ENCODE data around the gene MITD1. TPM values are rescaled to one million over a fixed set of nuclear protein-coding genes. Genes with fewer than 3 reads are reported as not detected.
"Not testable (repeated sequence)": the region's sequence is repeated elsewhere in the genome, so short reads cannot be mapped to it uniquely, and the experiment has no call there.

MITD1 gene
- total RNA-seq, 1 experiment from 2014 or later = 55.6 TPM

- not testable (repeated sequence) for H3K27me3 ChIP-seq (ENCODE audit: low read length); H3K9me3 ChIP-seq (ENCODE audit: low read length); H3K27ac ChIP-seq (ENCODE audit: low read length); H3K9me2 ChIP-seq (replicated peaks; ENCODE audit: insufficient read depth, low read length); H3K4me1 ChIP-seq (ENCODE audit: low read length); DNase-seq; H4K20me1 ChIP-seq (ENCODE audit: insufficient read depth, low read depth, low read length); H3K9ac ChIP-seq (ENCODE audit: low read length); H2AFZ ChIP-seq (ENCODE audit: low read length); H3K4me3 ChIP-seq (ENCODE audit: low read length); H3K4me2 ChIP-seq (ENCODE audit: low read depth, low read length, poor library complexity, severe bottlenecking)
- H3K36me3 ChIP-seq (ENCODE audit: insufficient read depth, low read length) = peaks cover 44% of the 10 kb centered on the region
- peaks cover 41% of the 10 kb centered on the region for H3K79me2 ChIP-seq (ENCODE audit: low read length)
Measured at GRCh38 chr2:99192364-99192763, 11.5 kb upstream of the MITD1 start.

- Histone ChIP-seq H4K20me1 (ENCODE audit: insufficient read depth, low read depth, low read length) (no peaks in the 10 kb centered on the region), H3K9me2 (replicated peaks; ENCODE audit: insufficient read depth, low read length) (no peaks in the 10 kb centered on the region), H3K27me3 (ENCODE audit: low read length) (no peaks in the 10 kb centered on the region), H3K9me3 (ENCODE audit: low read length) (no peaks in the 10 kb centered on the region), H3K79me2 (ENCODE audit: low read length) (peaks cover 58% of the 10 kb centered on the region), H3K27ac (ENCODE audit: low read length) (no peak overlapping the region), H3K4me3 (ENCODE audit: low read length) (no peak overlapping the region), H3K4me1 (ENCODE audit: low read length) (no peaks in the 10 kb centered on the region), H2AFZ (ENCODE audit: low read length) (no peak overlapping the region), H3K36me3 (ENCODE audit: insufficient read depth, low read length) (peaks cover 43% of the 10 kb centered on the region), H3K9ac (ENCODE audit: low read length) (no peak overlapping the region), H3K4me2 (ENCODE audit: low read depth, low read length, poor library complexity, severe bottlenecking) (no peak overlapping the region)
- DNase-seq = no peak
Measured at GRCh38 chr2:99190548-99190947, 9.7 kb upstream of the MITD1 start.

GRCh38 chr2:99188357-99188756, 7.5 kb upstream of the MITD1 start:
- Histone ChIP-seq H3K4me2 (ENCODE audit: low read depth, low read length, poor library complexity, severe bottlenecking) (no peak overlapping the region), H2AFZ (ENCODE audit: low read length) (no peak overlapping the region), H3K9me3 (ENCODE audit: low read length) (no peaks in the 10 kb centered on the region), H3K4me3 (ENCODE audit: low read length) (no peak overlapping the region), H3K27ac (ENCODE audit: low read length) (no peak overlapping the region), H3K36me3 (ENCODE audit: insufficient read depth, low read length) (peaks cover 38% of the 10 kb centered on the region), H3K27me3 (ENCODE audit: low read length) (no peaks in the 10 kb centered on the region), H4K20me1 (ENCODE audit: insufficient read depth, low read depth, low read length) (no peaks in the 10 kb centered on the region), H3K9ac (ENCODE audit: low read length) (no peak overlapping the region), H3K9me2 (replicated peaks; ENCODE audit: insufficient read depth, low read length) (no peaks in the 10 kb centered on the region), H3K79me2 (ENCODE audit: low read length) (peaks cover 80% of the 10 kb centered on the region), H3K4me1 (ENCODE audit: low read length) (peaks cover 3% of the 10 kb centered on the region; the same call in 1 of the 2 replicates)
- no peak for DNase-seq

- no peak for DNase-seq
- Histone ChIP-seq H3K4me2 (ENCODE audit: low read depth, low read length, poor library complexity, severe bottlenecking) (no peak overlapping the region), H3K4me3 (ENCODE audit: low read length) (no peak overlapping the region), H3K36me3 (ENCODE audit: insufficient read depth, low read length) (peaks cover 34% of the 10 kb centered on the region), H3K9me2 (replicated peaks; ENCODE audit: insufficient read depth, low read length) (no peaks in the 10 kb centered on the region), H2AFZ (ENCODE audit: low read length) (no peak overlapping the region), H3K9me3 (ENCODE audit: low read length) (no peaks in the 10 kb centered on the region), H3K4me1 (ENCODE audit: low read length) (peaks cover 13% of the 10 kb centered on the region), H3K9ac (ENCODE audit: low read length) (no peak overlapping the region), H3K27ac (ENCODE audit: low read length) (no peak overlapping the region), H4K20me1 (ENCODE audit: insufficient read depth, low read depth, low read length) (no peaks in the 10 kb centered on the region), H3K27me3 (ENCODE audit: low read length) (no peaks in the 10 kb centered on the region), H3K79me2 (ENCODE audit: low read length) (peaks cover 93% of the 10 kb centered on the region)
Measured at GRCh38 chr2:99187011-99187410, 6.2 kb upstream of the MITD1 start.

- H3K79me2 ChIP-seq (ENCODE audit: low read length) = peaks cover 95% of the 10 kb centered on the region
- H3K36me3 ChIP-seq (ENCODE audit: insufficient read depth, low read length) = peaks cover 20% of the 10 kb centered on the region
- no peaks in the 10 kb centered on the region for H3K27me3 ChIP-seq (ENCODE audit: low read length)
Measured at GRCh38 chr2:99184811-99185210, 4.0 kb upstream of the MITD1 start.

GRCh38 chr2:99183025-99183424, 2.2 kb upstream of the MITD1 start:
- Histone ChIP-seq H3K9ac (ENCODE audit: low read length) (no peak overlapping the region), H3K4me1 (ENCODE audit: low read length) (peaks cover 35% of the 10 kb centered on the region), H4K20me1 (ENCODE audit: insufficient read depth, low read depth, low read length) (no peaks in the 10 kb centered on the region), H3K79me2 (ENCODE audit: low read length) (peaks cover 96% of the 10 kb centered on the region), H3K9me2 (replicated peaks; ENCODE audit: insufficient read depth, low read length) (no peaks in the 10 kb centered on the region), H3K9me3 (ENCODE audit: low read length) (no peaks in the 10 kb centered on the region), H2AFZ (ENCODE audit: low read length) (no peak overlapping the region), H3K36me3 (ENCODE audit: insufficient read depth, low read length) (peaks cover 9% of the 10 kb centered on the region; the same call in 1 of the 2 replicates), H3K27me3 (ENCODE audit: low read length) (no peaks in the 10 kb centered on the region), H3K4me2 (ENCODE audit: low read depth, low read length, poor library complexity, severe bottlenecking) (peak overlapping the region; percentile 83), H3K4me3 (ENCODE audit: low read length) (no peak overlapping the region), H3K27ac (ENCODE audit: low read length) (no peak overlapping the region)
- DNase-seq = no peak

More at GRCh38 chr2:99184811-99185210, 4.0 kb upstream of the MITD1 start:
- DNase-seq = no peak
- Histone ChIP-seq H3K4me2 (ENCODE audit: low read depth, low read length, poor library complexity, severe bottlenecking) (no peak overlapping the region), H3K9me3 (ENCODE audit: low read length) (no peaks in the 10 kb centered on the region), H4K20me1 (ENCODE audit: insufficient read depth, low read depth, low read length) (no peaks in the 10 kb centered on the region), H3K9ac (ENCODE audit: low read length) (no peak overlapping the region), H3K27ac (ENCODE audit: low read length) (no peak overlapping the region), H3K9me2 (replicated peaks; ENCODE audit: insufficient read depth, low read length) (no peaks in the 10 kb centered on the region), H3K4me1 (ENCODE audit: low read length) (peaks cover 23% of the 10 kb centered on the region), H3K4me3 (ENCODE audit: low read length) (no peak overlapping the region), H2AFZ (ENCODE audit: low read length) (no peak overlapping the region)

GRCh38 chr2:99181624-99182000, 754 bp upstream of the MITD1 start:
- no peaks in the 10 kb centered on the region for H3K27me3 ChIP-seq (ENCODE audit: low read length)
- H3K27ac ChIP-seq (ENCODE audit: low read length) = peak overlapping the region; percentile 36; the same call in 1 of the 2 replicates
- no peaks in the 10 kb centered on the region for H3K9me3 ChIP-seq (ENCODE audit: low read length)
- 0 out of 2 replicates have a peak overlapping the region, but pooled peaks have one; percentile 57 for H2AFZ ChIP-seq (ENCODE audit: low read length)
- no peak for DNase-seq
- H3K4me1 ChIP-seq (ENCODE audit: low read length) = peaks cover 35% of the 10 kb centered on the region
- H3K9me2 ChIP-seq (replicated peaks; ENCODE audit: insufficient read depth, low read length) = no peaks in the 10 kb centered on the region
- H3K79me2 ChIP-seq (ENCODE audit: low read length) = peaks cover 99% of the 10 kb centered on the region
- H3K9ac ChIP-seq (ENCODE audit: low read length) = peak overlapping the region; percentile 88
- H4K20me1 ChIP-seq (ENCODE audit: insufficient read depth, low read depth, low read length) = no peaks in the 10 kb centered on the region
- peak overlapping the region; percentile 83 for H3K4me2 ChIP-seq (ENCODE audit: low read depth, low read length, poor library complexity, severe bottlenecking)
- H3K36me3 ChIP-seq (ENCODE audit: insufficient read depth, low read length) = peaks cover 4% of the 10 kb centered on the region; the same call in 1 of the 2 replicates
- H3K4me3 ChIP-seq (ENCODE audit: low read length) = peak overlapping the region; percentile 97

GRCh38 chr2:99171377-99172140, 9.3 kb downstream of the MITD1 start:
- Histone ChIP-seq H4K20me1 (ENCODE audit: insufficient read depth, low read depth, low read length) (no peaks in the 10 kb centered on the region), H3K4me3 (ENCODE audit: low read length) (no peak overlapping the region), H3K27ac (ENCODE audit: low read length) (no peak overlapping the region), H3K79me2 (ENCODE audit: low read length) (peaks cover 37% of the 10 kb centered on the region), H3K9ac (ENCODE audit: low read length) (no peak overlapping the region), H3K9me3 (ENCODE audit: low read length) (no peaks in the 10 kb centered on the region), H3K4me2 (ENCODE audit: low read depth, low read length, poor library complexity, severe bottlenecking) (no peak overlapping the region), H3K36me3 (ENCODE audit: insufficient read depth, low read length) (peaks cover 43% of the 10 kb centered on the region; the same call in 1 of the 2 replicates), H3K9me2 (replicated peaks; ENCODE audit: insufficient read depth, low read length) (no peaks in the 10 kb centered on the region), H3K4me1 (ENCODE audit: low read length) (peaks cover 5% of the 10 kb centered on the region; the same call in 1 of the 2 replicates), H2AFZ (ENCODE audit: low read length) (no peak overlapping the region), H3K27me3 (ENCODE audit: low read length) (no peaks in the 10 kb centered on the region)
- DNase-seq = no peak

All from Karpas-422 (cell line).